ENCODE data around the gene RASL11B.

The RASL11B gene

DNA sequence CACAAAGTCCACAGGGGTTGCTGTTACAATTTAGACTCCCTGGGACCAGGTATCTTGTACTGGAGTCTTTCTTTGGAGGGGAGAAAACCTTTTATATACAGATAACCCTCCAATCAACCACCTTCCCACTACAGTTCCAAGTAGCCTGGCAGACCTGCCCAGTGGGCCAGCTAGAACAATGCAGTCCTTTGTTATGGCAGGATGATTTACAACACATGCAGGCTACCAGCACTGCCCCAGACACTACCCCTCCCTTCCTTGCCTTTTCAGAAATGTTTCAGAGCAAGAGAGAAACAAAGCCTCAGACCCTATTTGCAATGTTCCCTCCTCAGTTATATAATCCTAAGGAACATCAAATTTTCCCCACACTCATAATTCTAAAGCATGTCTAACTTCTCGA, 11.1 kb downstream of the RASL11B start:
- no peak for DNase-seq (ENCODE audit: low read depth)
- TF ChIP-seq, protein P1, sequence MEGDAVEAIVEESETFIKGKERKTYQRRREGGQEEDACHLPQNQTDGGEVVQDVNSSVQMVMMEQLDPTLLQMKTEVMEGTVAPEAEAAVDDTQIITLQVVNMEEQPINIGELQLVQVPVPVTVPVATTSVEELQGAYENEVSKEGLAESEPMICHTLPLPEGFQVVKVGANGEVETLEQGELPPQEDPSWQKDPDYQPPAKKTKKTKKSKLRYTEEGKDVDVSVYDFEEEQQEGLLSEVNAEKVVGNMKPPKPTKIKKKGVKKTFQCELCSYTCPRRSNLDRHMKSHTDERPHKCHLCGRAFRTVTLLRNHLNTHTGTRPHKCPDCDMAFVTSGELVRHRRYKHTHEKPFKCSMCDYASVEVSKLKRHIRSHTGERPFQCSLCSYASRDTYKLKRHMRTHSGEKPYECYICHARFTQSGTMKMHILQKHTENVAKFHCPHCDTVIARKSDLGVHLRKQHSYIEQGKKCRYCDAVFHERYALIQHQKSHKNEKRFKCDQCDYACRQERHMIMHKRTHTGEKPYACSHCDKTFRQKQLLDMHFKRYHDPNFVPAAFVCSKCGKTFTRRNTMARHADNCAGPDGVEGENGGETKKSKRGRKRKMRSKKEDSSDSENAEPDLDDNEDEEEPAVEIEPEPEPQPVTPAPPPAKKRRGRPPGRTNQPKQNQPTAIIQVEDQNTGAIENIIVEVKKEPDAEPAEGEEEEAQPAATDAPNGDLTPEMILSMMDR (conservative IDR thresholded peaks at IDR 0.05; ENCODE audit: low read length) = no peak
- no peak overlapping the region for H3K4me3 ChIP-seq (ENCODE audit: low read length)

DNA sequence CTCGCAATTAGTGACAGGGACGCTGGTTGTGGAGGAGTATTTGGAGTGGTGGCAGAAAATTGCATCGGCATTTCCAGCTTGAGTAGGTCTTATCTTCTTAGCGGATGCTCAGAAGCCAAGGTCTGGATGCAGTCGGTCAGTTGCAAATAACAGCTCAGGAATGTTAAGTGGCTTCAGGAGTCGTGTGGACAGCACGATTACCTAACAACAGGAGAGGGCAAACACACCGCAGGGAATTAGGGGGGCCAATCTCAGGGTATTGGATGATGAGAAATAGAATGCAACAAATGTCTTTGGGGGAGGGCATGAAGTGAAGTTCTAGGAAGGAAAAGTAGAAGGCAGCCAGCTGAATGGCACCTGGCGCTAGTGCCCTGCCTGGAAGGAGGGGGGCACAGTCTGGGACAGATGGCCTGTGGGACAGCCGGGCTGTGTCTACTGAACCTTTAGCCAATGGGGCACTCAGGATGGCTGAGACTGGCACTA, 11.8 kb downstream of the RASL11B start:
- TF ChIP-seq, protein P1 (conservative IDR thresholded peaks at IDR 0.05; ENCODE audit: low read length) = no peak
- DNase-seq (ENCODE audit: low read depth) = no peak
- no peak overlapping the region for H3K4me3 ChIP-seq (ENCODE audit: low read length)

DNA sequence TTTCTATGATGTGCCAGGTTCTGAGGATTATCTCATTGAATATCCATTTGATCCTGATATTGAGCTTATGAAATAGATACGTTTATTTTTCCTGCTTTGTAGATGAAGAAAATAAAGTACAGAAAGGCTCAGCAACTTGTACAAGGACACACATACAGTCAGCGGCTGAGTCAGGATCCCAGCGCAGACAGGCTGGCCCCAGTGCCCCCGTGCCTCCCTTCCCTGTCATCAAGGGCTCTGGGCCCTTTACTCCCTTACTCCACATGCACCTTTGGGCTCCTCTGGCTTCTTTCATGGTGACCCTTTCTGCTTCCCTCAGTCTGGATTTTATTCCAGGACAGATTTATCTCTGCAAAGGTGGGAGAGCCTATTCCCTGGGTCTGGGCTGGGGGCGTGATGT, 12.8 kb downstream of the RASL11B start:
- no peak for DNase-seq (ENCODE audit: low read depth)
- TF ChIP-seq, protein P1 (conservative IDR thresholded peaks at IDR 0.05; ENCODE audit: low read length) = no peak
- H3K4me3 ChIP-seq (ENCODE audit: low read length) = no peak overlapping the region

DNA sequence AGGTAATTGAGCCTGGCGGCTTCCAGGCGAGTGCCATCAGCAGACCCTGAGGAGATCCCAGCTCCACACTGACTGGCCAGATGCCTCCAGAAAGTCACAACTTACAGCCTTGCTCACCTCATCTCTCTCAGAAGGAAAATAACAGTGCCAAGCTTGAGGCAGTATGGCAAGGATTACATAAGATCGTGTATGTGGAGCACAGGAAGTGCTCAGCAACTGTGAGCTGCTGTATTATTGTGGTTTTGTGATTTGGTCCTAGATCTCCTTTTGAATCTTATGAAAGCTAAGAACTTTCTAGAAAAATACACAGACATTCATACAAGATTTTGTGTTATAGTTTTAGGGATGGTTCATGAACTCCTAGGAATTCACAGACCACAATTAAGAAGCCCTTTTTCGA, 14.0 kb downstream of the RASL11B start:
- TF ChIP-seq, protein P1 (conservative IDR thresholded peaks at IDR 0.05; ENCODE audit: low read length) = no peak
- no peak for DNase-seq (ENCODE audit: low read depth)
- H3K4me3 ChIP-seq (ENCODE audit: low read length) = no peak overlapping the region

DNA sequence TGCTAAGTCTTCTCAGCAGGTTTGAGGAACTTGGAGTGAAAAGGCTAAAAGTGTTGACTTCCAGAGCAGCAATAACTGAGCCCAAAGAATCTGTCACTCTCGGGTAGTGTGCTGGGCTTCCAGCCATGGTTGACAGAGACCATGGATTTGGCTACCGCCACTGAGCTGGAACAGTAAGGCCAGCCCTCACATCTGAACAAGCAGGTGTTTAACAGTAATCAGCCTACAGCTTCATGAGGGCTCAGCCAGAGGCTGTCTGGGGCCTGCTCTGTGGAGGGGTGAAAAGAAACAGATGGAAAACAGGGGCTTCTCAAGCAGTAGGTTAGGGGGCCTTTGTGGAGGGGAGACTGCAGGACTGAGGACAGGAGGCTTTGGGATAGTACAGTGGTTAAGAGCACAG, 14.9 kb downstream of the RASL11B start:
- H3K4me3 ChIP-seq (ENCODE audit: low read length) = no peak overlapping the region
- TF ChIP-seq, protein P1 (conservative IDR thresholded peaks at IDR 0.05; ENCODE audit: low read length) = no peak
- no peak for DNase-seq (ENCODE audit: low read depth)

DNA sequence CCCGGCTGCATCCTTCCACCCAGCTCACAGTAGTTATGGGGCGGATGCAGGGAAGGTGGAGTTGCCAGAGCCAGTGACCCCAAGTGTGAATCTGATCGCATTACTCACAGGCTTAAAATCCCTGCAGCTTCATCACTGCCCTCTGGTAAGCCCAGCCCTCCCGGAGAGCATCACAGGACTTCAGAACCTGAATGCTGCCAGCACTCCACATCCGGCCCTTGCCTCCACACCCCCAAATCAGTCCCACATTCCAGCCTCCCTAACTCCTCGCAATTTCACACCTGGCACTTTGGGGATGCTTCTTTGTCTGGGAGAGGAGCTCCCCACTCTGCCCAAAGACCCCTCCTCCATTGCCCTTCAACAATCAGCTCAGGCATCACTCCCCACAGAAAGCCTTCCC, 15.6 kb downstream of the RASL11B start:
- TF ChIP-seq, protein P1 (conservative IDR thresholded peaks at IDR 0.05; ENCODE audit: low read length) = no peak
- DNase-seq (ENCODE audit: low read depth) = no peak

DNA sequence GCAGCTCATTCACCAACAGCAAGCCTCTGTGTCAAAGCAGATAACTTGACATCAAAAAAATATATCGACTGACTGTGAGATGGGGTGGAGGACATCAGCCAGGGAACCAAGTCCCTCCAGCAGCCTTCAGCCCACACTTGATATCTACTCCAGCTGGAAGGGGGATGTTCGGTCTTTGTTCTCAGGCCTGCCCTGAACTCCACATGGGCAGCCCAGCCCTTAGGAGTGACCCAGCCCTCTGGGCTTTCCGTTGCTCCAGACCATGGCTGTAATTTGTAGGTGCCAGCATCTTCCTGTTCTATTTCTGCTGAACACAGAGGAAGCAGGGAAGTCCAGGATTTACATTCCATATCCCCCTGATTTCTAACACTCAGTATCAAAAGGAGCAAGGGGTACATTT, 17.4 kb downstream of the RASL11B start:
- H3K4me3 ChIP-seq (ENCODE audit: low read length) = no peak overlapping the region
- TF ChIP-seq, protein P1 (conservative IDR thresholded peaks at IDR 0.05; ENCODE audit: low read length) = no peak
- no peak for DNase-seq (ENCODE audit: low read depth)

More for the DNA sequence above, 15.6 kb downstream of the RASL11B start:
- no peak overlapping the region for H3K4me3 ChIP-seq (ENCODE audit: low read length)

Data from AG10803 (cell line).